H9 (cell line): ENCODE data around the gene RELA. TPM values are rescaled to one million over a fixed set of nuclear protein-coding genes. Genes with fewer than 3 reads are reported as not detected.

Experiments
- DNase-seq: peaks from one replicate; pipeline ENCODE4 v3.0.0-alpha.2; 2017
- H2AFZ ChIP-seq: one replicate; pipeline ENCODE4 v1.6.1; 2013; ENCODE audit warnings: mild to moderate bottlenecking, low read length, control low read depth, moderate library complexity
- H2AK5ac ChIP-seq: 2 replicates; pipeline ENCODE4 v1.6.1; 2013; ENCODE audit warnings: low read length, control low read depth, mixed read lengths; ENCODE audit not compliant: insufficient read length
- H2BK120ac ChIP-seq: one replicate; pipeline ENCODE4 v1.6.1; 2013; ENCODE audit warnings: low read depth, mild to moderate bottlenecking, low read length, control low read depth, inconsistent platforms; ENCODE audit not compliant: poor library complexity, severe bottlenecking
- H2BK12ac ChIP-seq: 2 replicates; pipeline ENCODE4 v1.6.1; 2013; ENCODE audit warnings: low read length, control low read depth, mixed read lengths, low read depth; ENCODE audit not compliant: insufficient read length
- H2BK15ac ChIP-seq: 2 replicates; pipeline ENCODE4 v1.6.1; 2013; ENCODE audit warnings: low read depth, low read length, control low read depth
- H2BK20ac ChIP-seq: one replicate; pipeline ENCODE4 v1.6.1; 2013; ENCODE audit warnings: low read depth, mild to moderate bottlenecking, low read length, control low read depth, inconsistent platforms; ENCODE audit not compliant: poor library complexity, severe bottlenecking
- H2BK5ac ChIP-seq: 2 replicates; pipeline ENCODE4 v1.6.1; 2013; ENCODE audit warnings: low read length, control low read depth, mixed read lengths; ENCODE audit not compliant: insufficient read length
- H3K14ac ChIP-seq: 2 replicates; pipeline ENCODE4 v1.6.1; 2013; ENCODE audit warnings: low read length, control low read depth; ENCODE audit not compliant: insufficient read depth
- H3K18ac ChIP-seq: 2 replicates; pipeline ENCODE4 v1.6.1; 2013; ENCODE audit warnings: low read depth, mild to moderate bottlenecking, mixed read lengths, low read length, control low read depth; ENCODE audit not compliant: insufficient read length
- H3K23ac ChIP-seq: 2 replicates; pipeline ENCODE4 v1.6.1; 2013; ENCODE audit warnings: low read length, control low read depth, mixed read lengths, low read depth; ENCODE audit not compliant: insufficient read length
- H3K23me2 ChIP-seq: 2 replicates; pipeline ENCODE4 v1.6.1; 2013; ENCODE audit warnings: low read depth, mild to moderate bottlenecking, mixed read lengths, low read length, control low read depth; ENCODE audit not compliant: insufficient read length, poor library complexity, severe bottlenecking
- H3K27ac ChIP-seq: 2 replicates; pipeline ENCODE4 v1.5.1; 2013; ENCODE audit warnings: low read length, control low read depth, mixed read lengths, low read depth; ENCODE audit not compliant: insufficient read length
- H3K27me3 ChIP-seq: 2 replicates; pipeline ENCODE4 v1.6.1; 2013; ENCODE audit warnings: low read length, control low read depth, inconsistent platforms; ENCODE audit not compliant: insufficient read depth
- H3K4ac ChIP-seq: 2 replicates; pipeline ENCODE4 v1.6.1; 2013; ENCODE audit warnings: low read depth, mild to moderate bottlenecking, control low read depth, inconsistent platforms, low read length, moderate library complexity
- H3K4me1 ChIP-seq: 2 replicates; pipeline ENCODE4 v1.6.1; 2013; ENCODE audit warnings: low read length, control low read depth, inconsistent platforms; ENCODE audit not compliant: insufficient read depth
- H3K4me2 ChIP-seq: 2 replicates; pipeline ENCODE4 v1.6.1; 2013; ENCODE audit warnings: low read length, control low read depth, mixed read lengths; ENCODE audit not compliant: insufficient read length, insufficient read depth
- H3K56ac ChIP-seq: 2 replicates; pipeline ENCODE4 v1.6.1; 2013; ENCODE audit warnings: low read depth, mild to moderate bottlenecking, mixed read lengths, low read length, control low read depth; ENCODE audit not compliant: insufficient read length
- H3K79me1 ChIP-seq: 2 replicates; pipeline ENCODE4 v1.6.1; 2013; ENCODE audit warnings: low read depth, mild to moderate bottlenecking, moderate library complexity, low read length, control low read depth, inconsistent platforms; ENCODE audit not compliant: insufficient read depth, poor library complexity, severe bottlenecking
- H3K79me2 ChIP-seq: 2 replicates; pipeline ENCODE4 v1.6.1; 2013; ENCODE audit warnings: low read length, control low read depth, inconsistent platforms; ENCODE audit not compliant: insufficient read depth
- H3K9ac ChIP-seq: 2 replicates; pipeline ENCODE4 v1.6.1; 2013; ENCODE audit warnings: low read length, control low read depth, mixed read lengths; ENCODE audit not compliant: insufficient read length; ENCODE audit errors: extremely low read depth
- H3K9me3 ChIP-seq: one replicate; pipeline ENCODE4 v1.6.1; 2013; ENCODE audit warnings: low read depth, low read length, inconsistent platforms; ENCODE audit not compliant: control insufficient read depth
- H3T11ph ChIP-seq: one replicate; pipeline ENCODE4 v1.6.1; 2013; ENCODE audit warnings: mild to moderate bottlenecking, low read length, control low read depth, inconsistent platforms
- H4K20me1 ChIP-seq: one replicate; pipeline ENCODE4 v1.6.1; 2013; ENCODE audit not compliant: control insufficient read depth, insufficient read length, insufficient read depth
- H4K5ac ChIP-seq: 2 replicates; pipeline ENCODE4 v1.6.1; 2013; ENCODE audit warnings: low read depth, mild to moderate bottlenecking, mixed read lengths, low read length, control low read depth; ENCODE audit not compliant: insufficient read length
- H4K8ac ChIP-seq: replicated peaks from 2 replicates; pipeline ENCODE4 v1.6.1; 2013; ENCODE audit warnings: low read length, control low read depth, mixed read lengths, low read depth; ENCODE audit not compliant: insufficient read length
- H4K91ac ChIP-seq: 2 replicates; pipeline ENCODE4 v1.6.1; 2013; ENCODE audit warnings: low read depth, mild to moderate bottlenecking, moderate library complexity, mixed read lengths, low read length, control low read depth; ENCODE audit not compliant: insufficient read length
- H3K27ac Mint-ChIP-seq, 3 experiments: 2 replicates in 2 of 3; 3 replicates in 1 of 3; pipeline ENCODE4 v1.8.0; 2020 to 2021; ENCODE audit warnings: mixed read lengths in 3 of 3, mild to moderate bottlenecking in 1 of 3, moderate library complexity in 1 of 3
- H3K27me3 Mint-ChIP-seq: 2 replicates; pipeline ENCODE4 v1.8.0; 2021; ENCODE audit warnings: low read depth, mild to moderate bottlenecking, moderate library complexity, mixed read lengths
- H3K36me3 Mint-ChIP-seq, 3 experiments: 2 replicates in 2 of 3; 3 replicates in 1 of 3; pipeline ENCODE4 v1.8.0; 2020 to 2021; ENCODE audit warnings: low read depth in 3 of 3, mixed read lengths in 3 of 3; ENCODE audit not compliant: insufficient read depth in 1 of 3
- H3K4me1 Mint-ChIP-seq, 2 experiments: 2 replicates each; pipeline ENCODE4 v1.8.0; 2020; ENCODE audit warnings: mixed read lengths in 2 of 2
- H3K4me3 Mint-ChIP-seq, 2 experiments: 2 replicates in 1 of 2; 3 replicates in 1 of 2; pipeline ENCODE4 v1.8.0; 2020 to 2021; ENCODE audit warnings: mild to moderate bottlenecking in 2 of 2, mixed read lengths in 2 of 2, moderate library complexity in 1 of 2
- H3K9me3 Mint-ChIP-seq, 2 experiments: 2 replicates in 1 of 2; 3 replicates in 1 of 2; pipeline ENCODE4 v1.8.0; 2020; ENCODE audit warnings: mild to moderate bottlenecking in 2 of 2, mixed read lengths in 2 of 2, moderate library complexity in 1 of 2
- WGBS: extraction: QIAGEN DNeasy Blood & Tissue Kit; methylation state at CpG from one replicate; pipeline ENCODE4 v1.1.7; 2013; ENCODE audit warnings: missing lambda C conversion rate, low lambda C conversion rate, mixed read lengths; ENCODE audit not compliant: insufficient read length; ENCODE audit errors: extremely low coverage; 5-methylcytosine and 5-hydroxymethylcytosine counted together
- total RNA-seq: library from RNA; stranded (reverse); gene quantifications from 2 replicates; pipeline ENCODE4 v1.2.1, GENCODE V29; 2021
- TF ChIP-seq, protein P1 (sequence below): fragments of 200-600 bp; sonication (generic); conservative IDR thresholded peaks from 3 replicates; pipeline ENCODE4 v1.8.0; 2021; ENCODE audit warnings: antibody characterized with exemption, mild to moderate bottlenecking

RELA gene
- total RNA-seq, 1 experiment from 2014 or later = 48.8 TPM

DNA sequence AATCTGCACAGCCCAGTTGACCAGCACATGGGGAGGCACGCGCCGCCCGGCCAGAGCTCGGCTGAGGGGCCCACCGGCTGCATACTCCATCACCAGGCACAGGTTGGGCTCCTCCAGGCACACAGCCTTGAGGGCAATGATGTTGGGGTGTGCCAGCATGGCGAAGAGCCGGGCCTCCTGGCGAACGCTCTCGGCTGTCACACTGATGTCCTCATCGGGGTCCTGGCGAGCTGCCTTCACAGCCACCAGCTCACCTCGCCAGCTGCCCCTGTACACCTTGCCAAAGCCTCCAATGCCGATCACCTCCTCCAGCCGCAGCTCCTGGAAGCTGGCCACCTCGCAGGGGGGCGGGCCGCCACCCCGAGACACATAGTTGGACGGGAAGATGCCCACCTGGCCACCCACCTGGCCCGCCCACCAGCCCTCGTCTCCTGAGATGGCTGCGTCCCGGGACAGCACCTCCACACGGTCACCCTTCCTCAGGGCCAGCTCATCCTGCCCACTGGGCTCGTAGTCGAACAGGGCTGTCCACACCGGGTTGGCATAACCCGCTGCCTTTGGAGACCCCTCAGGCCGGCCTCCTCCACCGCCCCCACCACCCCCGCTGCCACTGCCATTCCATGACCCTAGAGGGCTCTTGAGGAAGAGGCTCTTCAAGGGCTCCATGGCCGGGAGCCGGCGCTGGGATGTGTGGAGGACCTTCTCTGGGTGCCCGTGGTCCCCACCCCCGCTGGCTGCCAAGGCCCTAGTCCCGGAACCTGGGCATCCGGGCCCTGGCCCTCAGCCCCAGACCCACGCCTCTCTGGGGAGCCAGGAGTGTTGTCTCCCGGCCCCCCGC, 49.4 kb downstream of the RELA start:
- no peaks in the 10 kb centered on the region for H3K9me3 Mint-ChIP-seq

More for the DNA sequence above, 49.4 kb downstream of the RELA start:
- Histone ChIP-seq H2BK5ac (no peak overlapping the region), H2AFZ (no peak overlapping the region), H2BK15ac (no peak overlapping the region), H2BK20ac (no peak overlapping the region), H3K56ac (no peak overlapping the region), H2BK120ac (peak overlapping the region; percentile 53), H2BK12ac (no peak overlapping the region), H3K9me3 (no peaks in the 10 kb centered on the region), H3K79me2 (peaks cover 7% of the 10 kb centered on the region; the same call in 1 of the 2 replicates), H4K5ac (no peak overlapping the region), H3K23ac (no peak overlapping the region), H3K4me1 (no peaks in the 10 kb centered on the region; the same call in none of the 2 replicates), H3K18ac (peak overlapping the region; percentile 63), H3K79me1 (peaks cover 3% of the 10 kb centered on the region), H3K9ac (no peak overlapping the region), H3K4ac (no peak overlapping the region), H3K4me2 (peak overlapping the region; percentile 82), H3K27ac (no peak overlapping the region), H3K27me3 (no peaks in the 10 kb centered on the region), H3T11ph (no peak overlapping the region), H4K20me1 (no peaks in the 10 kb centered on the region), H3K23me2 (peaks cover 18% of the 10 kb centered on the region), H4K8ac (no peak overlapping the region), H3K14ac (no peak overlapping the region; the same call in 1 of the 2 replicates), H2AK5ac (no peak overlapping the region), H4K91ac (no peak overlapping the region)
- peaks cover 15 to 44% (median 41%) of the 10 kb centered on the region in 3 experiments; a peak in 6 of 7 replicates for H3K36me3 Mint-ChIP-seq
- H3K27me3 Mint-ChIP-seq = peaks cover 3% of the 10 kb centered on the region
- WGBS = no CpG with 5 or more reads among the region's 43 CpGs
- H3K4me3 Mint-ChIP-seq = peak overlapping the region; percentile 94 to 97
- DNase-seq = no peak
- TF ChIP-seq, protein P1, sequence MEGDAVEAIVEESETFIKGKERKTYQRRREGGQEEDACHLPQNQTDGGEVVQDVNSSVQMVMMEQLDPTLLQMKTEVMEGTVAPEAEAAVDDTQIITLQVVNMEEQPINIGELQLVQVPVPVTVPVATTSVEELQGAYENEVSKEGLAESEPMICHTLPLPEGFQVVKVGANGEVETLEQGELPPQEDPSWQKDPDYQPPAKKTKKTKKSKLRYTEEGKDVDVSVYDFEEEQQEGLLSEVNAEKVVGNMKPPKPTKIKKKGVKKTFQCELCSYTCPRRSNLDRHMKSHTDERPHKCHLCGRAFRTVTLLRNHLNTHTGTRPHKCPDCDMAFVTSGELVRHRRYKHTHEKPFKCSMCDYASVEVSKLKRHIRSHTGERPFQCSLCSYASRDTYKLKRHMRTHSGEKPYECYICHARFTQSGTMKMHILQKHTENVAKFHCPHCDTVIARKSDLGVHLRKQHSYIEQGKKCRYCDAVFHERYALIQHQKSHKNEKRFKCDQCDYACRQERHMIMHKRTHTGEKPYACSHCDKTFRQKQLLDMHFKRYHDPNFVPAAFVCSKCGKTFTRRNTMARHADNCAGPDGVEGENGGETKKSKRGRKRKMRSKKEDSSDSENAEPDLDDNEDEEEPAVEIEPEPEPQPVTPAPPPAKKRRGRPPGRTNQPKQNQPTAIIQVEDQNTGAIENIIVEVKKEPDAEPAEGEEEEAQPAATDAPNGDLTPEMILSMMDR = no peak
- H3K27ac Mint-ChIP-seq = no peak overlapping the region
- H3K4me1 Mint-ChIP-seq = peaks cover 17 to 24% of the 10 kb centered on the region in 2 experiments
